Measurements from ENCODE around the gene CNTROB.

CNTROB gene

DNA sequence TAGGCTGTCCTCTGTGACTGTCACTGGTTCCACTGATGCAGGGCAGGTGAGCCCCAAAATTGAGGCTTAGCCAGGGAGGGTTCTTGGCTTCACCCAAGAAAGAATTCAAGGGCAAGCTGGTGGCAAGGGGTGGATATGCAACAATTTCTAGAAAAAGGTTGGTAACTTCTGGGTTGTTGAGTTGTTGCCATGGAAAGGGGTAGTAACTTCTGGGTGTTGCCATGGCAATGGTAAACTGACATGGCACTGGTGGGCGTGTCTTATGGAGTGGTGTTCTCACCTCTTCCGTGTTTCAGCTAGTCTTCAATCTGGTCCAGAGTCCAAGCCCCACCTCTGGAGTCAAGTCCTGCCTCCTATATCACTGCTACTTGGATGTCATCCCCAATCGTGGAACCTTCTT is 60.9 kb downstream of the CNTROB start:
- Histone ChIP-seq H3K27ac (no peak overlapping the region), H3K9me3 (ENCODE audit: severe bottlenecking) (no peaks in the 10 kb centered on the region), H3K27me3 (ENCODE audit: insufficient read depth, low read depth, severe bottlenecking) (no peaks in the 10 kb centered on the region), H3K4me3 (ENCODE audit: low read depth, low read length) (no peak overlapping the region), H3K36me3 (no peaks in the 10 kb centered on the region)
- no peak for TF ChIP-seq CTCF (IDR thresholded peaks at IDR 0.05; ENCODE audit: low read depth, low read length)
- DNase-seq = no peak

GRCh38 chr17:7993972-7994589 is 62.1 kb downstream of the CNTROB start:
- TF ChIP-seq CTCF (IDR thresholded peaks at IDR 0.05; ENCODE audit: low read depth, low read length) = no peak
- H3K36me3 ChIP-seq = no peaks in the 10 kb centered on the region
- DNase-seq = peak; percentile 70
- H3K27ac ChIP-seq = peak overlapping the region; percentile 79
- no peaks in the 10 kb centered on the region for H3K27me3 ChIP-seq (ENCODE audit: insufficient read depth, low read depth, severe bottlenecking)
- H3K4me3 ChIP-seq (ENCODE audit: low read depth, low read length) = peak overlapping the region; percentile 37
- H3K9me3 ChIP-seq (ENCODE audit: severe bottlenecking) = no peaks in the 10 kb centered on the region

DNA sequence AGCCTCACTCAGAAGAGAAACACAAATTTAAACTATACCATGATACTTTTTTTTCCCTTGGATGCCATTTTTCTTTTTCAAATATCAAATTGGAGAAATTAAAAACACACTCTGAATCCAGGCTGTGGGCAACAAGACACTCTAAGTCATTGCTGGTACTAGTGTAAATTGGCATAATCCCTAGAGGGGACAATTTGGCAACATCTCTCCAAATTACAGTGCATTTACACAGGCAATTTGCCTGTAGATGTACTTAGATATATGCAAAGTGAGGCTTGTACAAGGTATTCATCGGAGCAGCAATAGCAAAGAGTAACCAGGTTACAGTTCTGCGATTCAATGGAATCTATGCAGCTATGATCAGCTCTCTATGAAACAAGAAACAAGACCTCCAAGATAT is 63.7 kb downstream of the CNTROB start:
- DNase-seq = no peak
- no peaks in the 10 kb centered on the region for H3K9me3 ChIP-seq (ENCODE audit: severe bottlenecking)
- H3K27ac ChIP-seq = no peak overlapping the region
- H3K27me3 ChIP-seq (ENCODE audit: insufficient read depth, low read depth, severe bottlenecking) = no peaks in the 10 kb centered on the region
- no peak for TF ChIP-seq CTCF (IDR thresholded peaks at IDR 0.05; ENCODE audit: low read depth, low read length)
- no peak overlapping the region for H3K4me3 ChIP-seq (ENCODE audit: low read depth, low read length)
- H3K36me3 ChIP-seq = no peaks in the 10 kb centered on the region

DNA sequence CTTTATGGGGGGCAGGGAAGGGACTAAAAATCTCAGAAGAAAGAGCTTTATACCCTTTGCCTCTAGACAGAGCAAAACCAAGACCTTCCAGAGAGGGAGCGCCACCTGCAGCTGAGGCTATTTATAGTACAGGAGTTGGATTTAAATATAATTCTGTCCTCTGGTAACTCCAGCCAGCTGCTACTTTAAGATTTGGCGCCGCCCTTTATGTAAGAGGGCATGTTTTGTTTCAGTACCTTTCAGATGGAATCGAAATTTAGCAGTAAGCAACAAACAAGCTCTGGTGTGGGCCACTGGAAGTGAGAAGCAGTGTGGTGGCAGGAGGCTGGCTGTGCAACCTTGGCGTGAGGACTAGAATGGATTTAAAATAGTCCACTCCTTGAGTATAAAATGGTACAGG is 65.2 kb downstream of the CNTROB start:
- Histone ChIP-seq H3K4me3 (ENCODE audit: low read depth, low read length) (no peak overlapping the region), H3K27ac (peak overlapping the region; percentile 80), H3K27me3 (ENCODE audit: insufficient read depth, low read depth, severe bottlenecking) (no peaks in the 10 kb centered on the region), H3K36me3 (no peaks in the 10 kb centered on the region), H3K9me3 (ENCODE audit: severe bottlenecking) (no peaks in the 10 kb centered on the region)
- DNase-seq = peak; percentile 88
- peak; percentile 55 for TF ChIP-seq CTCF (IDR thresholded peaks at IDR 0.05; ENCODE audit: low read depth, low read length)
